HG02571 (cell line): ENCODE results near the gene SLC12A4.
A peak's percentile ranks its signal among the peaks of the same experiment; 100 is the strongest.
"Not testable (repeated sequence)": the region's sequence is repeated elsewhere in the genome, so short reads cannot be mapped to it uniquely, and the experiment has no call there.

Experiments used
- ATAC-seq: cut with Tn5 transposase; IDR thresholded peaks from one replicate; pipeline ENCODE4 v1.9.1; 2021; ENCODE audit warnings: mild to moderate bottlenecking, moderate library complexity; ENCODE audit not compliant: unreplicated experiment

SLC12A4 gene

GRCh38 chr16:67968400-67969253, at the start of gene SLC12A4:
TSS of gene SLC12A4 (minus strand) at chr16:67968637. CDS start at chr16:67968553, 84 bp downstream.
- ATAC-seq, result peak; percentile 59

DNA sequence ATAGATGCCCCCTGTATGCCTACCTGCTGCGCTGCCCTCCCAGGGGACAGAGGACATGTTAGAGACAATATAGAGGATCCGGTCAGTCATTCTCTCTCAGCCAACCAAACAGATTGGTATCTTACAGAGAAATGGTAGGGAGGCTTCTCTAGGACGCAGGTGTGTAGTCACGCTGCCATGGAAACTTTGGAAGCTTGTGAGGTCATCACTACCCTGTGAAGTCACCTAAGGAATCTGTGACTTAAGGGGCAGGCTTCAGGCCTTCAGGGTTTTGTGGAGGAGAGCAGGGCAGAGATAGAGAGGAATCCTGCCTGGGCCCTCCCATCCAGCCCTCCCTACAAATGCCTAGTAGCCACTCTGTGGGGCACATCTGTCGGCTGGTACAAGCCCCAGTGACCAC, 47.2 kb upstream of the SLC12A4 start, which contains the start of gene DPEP2NB:
DPEP2NB (minus strand) TSS at position 231 of the 400 bp plus-strand sequence; CDS start at position 90, 141 bp downstream.
- ATAC-seq, result no peak

- ATAC-seq, result no peak
Observed at GRCh38 chr16:68013440-68013839, 45.0 kb upstream of the SLC12A4 start.

GRCh38 chr16:68009872-68010271, 41.4 kb upstream of the SLC12A4 start:
- not testable (repeated sequence) for ATAC-seq

GRCh38 chr16:68009157-68009735, 40.8 kb upstream of the SLC12A4 start:
- ATAC-seq, result no peak

DNA sequence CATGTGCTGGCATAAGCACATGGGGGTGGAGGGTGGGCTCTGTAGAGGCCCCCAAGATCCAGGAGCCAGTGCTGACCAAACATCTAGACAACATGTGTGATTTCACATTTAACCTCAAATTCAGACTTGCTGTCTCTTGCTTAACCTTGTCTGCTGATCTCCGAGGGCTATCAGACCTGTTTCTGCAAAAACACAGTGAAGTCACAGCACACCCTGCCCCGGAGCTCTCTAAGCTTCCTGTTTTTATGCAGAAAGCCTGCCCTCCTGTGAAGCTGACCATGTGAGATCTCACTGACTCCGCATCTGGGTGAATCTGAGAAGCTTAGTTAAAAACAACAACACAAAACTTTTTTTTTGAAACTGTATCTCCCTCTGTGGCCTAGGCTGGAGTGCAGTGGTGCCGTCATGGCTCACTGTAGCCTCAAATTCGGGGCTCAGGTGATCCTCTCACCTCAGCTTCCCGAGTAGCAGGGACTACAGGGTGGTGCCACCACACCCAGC, 37.4 kb upstream of the SLC12A4 start:
- no peak for ATAC-seq

GRCh38 chr16:68005211-68005610, 36.8 kb upstream of the SLC12A4 start:
- no peak for ATAC-seq

DNA sequence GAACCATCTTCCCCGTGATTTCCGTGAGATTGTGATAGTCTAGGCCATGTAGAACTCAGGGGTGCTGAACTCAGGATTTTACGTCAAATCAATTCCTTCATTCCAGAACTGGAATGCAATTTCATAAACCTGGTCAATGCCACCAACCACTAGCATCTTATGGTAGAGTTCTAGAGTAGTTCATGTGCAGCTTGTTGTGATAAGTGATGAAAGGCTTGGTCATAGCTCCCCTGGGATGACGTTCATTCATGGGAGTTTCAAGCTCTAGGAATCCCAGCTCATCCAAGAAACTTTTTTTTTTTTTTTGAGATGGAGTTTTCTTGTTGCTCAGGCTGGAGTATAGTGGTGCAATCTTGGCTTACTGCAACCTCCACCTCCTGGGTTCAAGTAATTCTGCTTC, 34.6 kb upstream of the SLC12A4 start:
- no peak for ATAC-seq

DNA sequence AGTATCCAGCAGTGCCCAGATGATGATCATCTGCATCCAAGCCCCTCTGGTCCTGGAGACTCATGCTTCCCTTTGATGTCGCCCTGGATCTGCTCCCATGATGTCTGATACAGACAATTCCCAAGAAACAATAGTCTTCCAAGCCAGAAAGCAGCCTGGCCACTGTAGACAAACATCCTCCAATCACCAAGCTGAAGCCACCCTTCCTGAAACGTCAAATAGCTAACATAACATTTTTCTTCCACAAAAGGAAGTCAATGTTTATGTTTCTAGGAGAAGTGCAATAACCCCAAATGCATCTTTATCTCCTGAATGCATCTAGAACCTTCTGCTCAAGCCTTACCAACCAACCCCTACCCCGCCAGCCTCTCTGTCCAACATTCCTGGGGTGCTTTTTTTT, 32.0 kb upstream of the SLC12A4 start:
- no peak for ATAC-seq

DNA sequence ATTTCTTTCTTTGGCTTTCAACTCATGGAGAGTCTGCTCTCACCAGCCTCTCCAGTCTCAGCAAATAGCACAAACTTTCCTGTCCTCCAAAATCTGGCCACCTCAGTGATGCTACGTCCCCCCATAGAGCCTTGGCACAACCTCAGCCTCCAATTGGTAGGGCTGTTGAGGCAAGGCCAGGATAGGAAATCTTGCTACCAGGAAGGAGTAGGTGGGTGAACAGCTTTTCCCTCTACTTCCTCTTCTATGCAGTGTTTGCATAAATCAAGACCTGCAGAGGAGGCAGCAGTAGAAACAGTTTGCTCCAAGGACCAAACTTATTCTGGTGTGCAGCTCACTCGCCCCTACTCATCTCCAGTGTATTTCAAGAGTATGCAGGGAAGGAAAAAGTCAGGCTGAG, 31.5 kb upstream of the SLC12A4 start:
- ATAC-seq, result no peak

DNA sequence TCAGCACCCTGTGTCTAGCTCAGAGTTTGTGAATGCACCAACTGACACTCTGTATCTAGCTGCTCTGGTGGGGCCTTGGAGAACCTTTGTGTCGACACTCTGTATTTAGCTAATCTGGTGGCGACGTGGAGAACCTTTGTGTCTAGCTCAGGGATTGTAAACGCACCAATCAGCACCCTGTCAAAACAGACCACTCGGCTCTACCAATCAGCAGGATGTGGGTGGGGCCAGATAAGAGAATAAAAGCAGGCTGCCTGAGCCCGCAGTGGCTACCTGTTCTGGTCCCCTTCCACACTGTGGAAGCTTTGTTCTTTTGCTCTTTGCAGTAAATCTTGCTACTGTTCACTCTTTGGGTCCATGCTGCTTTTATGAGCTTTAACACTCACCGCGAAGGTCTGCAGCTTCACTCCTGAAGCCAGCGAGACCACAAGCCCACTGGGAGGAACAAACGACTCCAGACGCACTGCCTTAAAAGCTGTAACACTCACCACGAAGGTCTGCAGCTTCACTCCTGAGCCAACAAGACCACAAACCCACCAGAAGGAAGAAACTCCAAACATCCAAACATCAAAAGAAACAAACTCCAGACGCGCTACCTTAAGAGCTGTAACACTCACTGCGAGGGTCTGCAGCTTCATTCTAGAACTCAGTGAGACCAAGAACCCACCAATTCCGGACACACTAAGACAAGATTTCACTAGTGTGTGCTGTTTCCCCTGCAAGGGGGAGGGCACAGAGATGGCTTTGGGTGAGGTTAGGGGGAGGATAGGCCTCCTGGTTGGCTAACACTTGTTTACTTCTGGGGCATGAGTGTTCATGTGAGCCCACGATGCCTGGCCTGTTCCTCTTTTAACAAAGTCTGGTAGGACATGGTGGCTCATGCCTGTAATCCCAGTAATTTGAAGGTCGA, 30.6 kb upstream of the SLC12A4 start, which contains the start of gene DPEP2:
DPEP2 (minus strand) TSS at position 706 of the 910 bp plus-strand sequence. CDS start 6,272 bp downstream, outside the sequence.
- ATAC-seq, result not testable (repeated sequence)

- not testable (repeated sequence) for ATAC-seq
Observed at GRCh38 chr16:67998231-67998778, 29.9 kb upstream of the SLC12A4 start.

GRCh38 chr16:67996666-67997065, 28.2 kb upstream of the SLC12A4 start:
- ATAC-seq, result no peak

DNA sequence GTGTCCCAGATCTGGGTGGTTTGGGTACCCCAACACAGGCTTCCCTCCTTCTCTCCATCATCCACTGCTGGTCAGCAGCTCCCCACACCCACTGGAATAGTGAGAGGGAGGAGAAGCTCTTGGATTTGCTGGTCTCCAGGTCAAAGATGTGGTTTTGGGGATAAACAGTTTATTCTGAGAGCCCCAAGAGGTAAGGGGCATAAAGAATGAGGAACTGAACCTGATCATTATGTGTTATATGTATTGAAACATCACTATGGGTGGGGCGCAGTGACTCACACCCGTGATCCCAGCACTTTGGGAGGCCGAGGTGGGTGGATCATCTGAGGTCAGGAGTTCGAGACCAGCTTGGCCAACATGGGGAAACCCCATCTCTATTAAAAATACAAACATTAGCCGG, 27.0 kb upstream of the SLC12A4 start:
- no peak for ATAC-seq

DNA sequence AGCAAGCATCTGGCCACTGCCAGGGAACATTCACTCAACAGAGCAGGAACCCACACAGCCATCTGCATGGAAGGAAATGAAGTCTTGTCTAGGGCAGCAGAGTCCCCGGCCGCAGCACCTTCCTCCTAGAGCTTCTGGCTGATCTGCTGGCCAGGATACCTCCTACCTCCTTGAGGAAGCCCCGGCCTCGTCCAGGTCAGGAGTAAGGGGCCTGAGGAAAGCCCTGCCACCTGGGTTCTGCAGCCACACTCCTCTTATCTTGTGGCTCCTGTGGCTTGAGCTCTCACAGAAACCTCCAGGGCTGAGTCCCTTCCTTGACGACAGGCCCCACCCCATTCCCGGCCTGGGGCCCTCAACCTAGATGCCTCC, 25.6 kb upstream of the SLC12A4 start:
- not testable (repeated sequence) for ATAC-seq

GRCh38 chr16:67993207-67994039, 25.0 kb upstream of the SLC12A4 start:
- peak; percentile 58 for ATAC-seq

GRCh38 chr16:67992661-67993206, 24.3 kb upstream of the SLC12A4 start:
- ATAC-seq, result no peak

DNA sequence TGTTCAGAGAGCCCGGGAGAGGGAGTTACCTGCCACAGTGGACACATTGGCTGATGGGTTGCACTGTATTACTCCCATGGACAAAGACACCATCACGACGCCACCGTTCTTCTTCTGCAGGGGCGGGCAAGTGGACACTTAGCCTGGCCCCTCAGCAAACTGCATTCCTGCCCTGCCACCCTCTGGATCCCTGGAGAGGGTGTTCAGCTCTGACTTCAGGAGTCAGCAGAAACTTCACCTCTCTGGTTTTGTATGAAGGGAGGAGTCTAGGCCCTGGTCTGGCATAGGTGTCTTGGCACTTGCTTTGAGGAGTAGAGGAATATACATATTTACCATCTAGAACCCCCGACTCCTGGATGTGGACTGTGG, 21.6 kb upstream of the SLC12A4 start:
- ATAC-seq, result no peak

DNA sequence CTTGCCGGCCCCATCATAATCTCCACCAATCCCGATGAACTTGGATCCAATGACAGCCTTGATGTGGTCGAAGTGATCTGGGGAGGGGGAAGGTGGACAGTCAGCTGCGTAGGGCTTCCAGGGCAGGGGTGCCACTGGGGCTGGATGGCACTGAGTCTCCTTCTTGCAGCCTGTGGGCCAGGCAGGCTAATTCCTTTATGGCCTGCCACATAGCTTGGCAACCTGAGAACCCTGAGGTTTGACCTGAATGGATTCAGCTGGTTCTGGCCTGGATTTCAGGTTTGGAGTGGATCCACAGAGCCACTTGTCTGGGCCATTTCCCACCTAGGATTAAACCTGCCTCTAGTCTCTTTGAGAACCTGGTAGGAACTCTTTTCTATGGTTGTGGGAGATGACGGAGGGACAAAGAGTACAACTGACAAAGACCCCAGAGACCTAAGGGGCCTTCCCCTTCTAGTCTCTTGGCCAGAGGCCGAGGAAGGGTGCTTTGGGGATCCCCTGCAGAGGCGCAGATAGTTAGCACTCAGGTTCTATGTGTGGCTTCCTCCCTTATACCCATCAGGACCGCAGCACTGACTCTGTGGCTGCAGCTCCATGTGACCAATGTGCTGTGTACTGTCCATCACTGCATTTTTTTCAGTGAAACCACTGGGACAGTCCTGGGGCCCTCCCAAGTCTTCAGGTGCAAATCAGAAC, 21.0 kb upstream of the SLC12A4 start:
- no peak for ATAC-seq
